ENCODE results near the gene ATP6V0E2.

ATP6V0E2 gene

DNA sequence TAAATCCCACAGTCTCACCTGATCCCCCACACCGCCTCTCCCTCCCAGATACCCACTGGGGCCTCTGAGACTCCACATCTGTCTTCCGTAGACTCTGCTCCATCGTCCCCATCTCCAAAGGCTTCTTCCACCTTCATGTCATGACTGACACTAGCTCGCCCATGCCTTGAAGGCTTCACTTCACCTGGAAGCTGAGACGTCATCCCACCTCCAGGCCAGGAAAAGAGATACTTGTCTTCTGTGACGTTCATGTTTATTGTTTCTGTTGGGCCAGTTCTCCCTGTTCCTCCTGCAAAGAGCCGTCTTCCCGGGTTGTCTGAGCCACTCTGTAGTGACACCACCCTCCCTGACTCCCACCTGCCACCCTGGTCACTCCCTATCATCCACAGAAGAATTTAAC is 39.2 kb upstream of the ATP6V0E2 start:
- Histone ChIP-seq H3K27ac (ENCODE audit: poor library complexity, severe bottlenecking) (no peak overlapping the region), H3K27me3 (ENCODE audit: insufficient read depth, poor library complexity, severe bottlenecking) (no peaks in the 10 kb centered on the region), H3K36me3 (ENCODE audit: low read depth) (no peaks in the 10 kb centered on the region), H3K4me1 (ENCODE audit: insufficient read depth, poor library complexity, severe bottlenecking) (peaks cover 5% of the 10 kb centered on the region), H3K9me3 (ENCODE audit: severe bottlenecking) (no peaks in the 10 kb centered on the region), H3K4me3 (ENCODE audit: severe bottlenecking) (no peak overlapping the region)
- TF ChIP-seq, protein P1, sequence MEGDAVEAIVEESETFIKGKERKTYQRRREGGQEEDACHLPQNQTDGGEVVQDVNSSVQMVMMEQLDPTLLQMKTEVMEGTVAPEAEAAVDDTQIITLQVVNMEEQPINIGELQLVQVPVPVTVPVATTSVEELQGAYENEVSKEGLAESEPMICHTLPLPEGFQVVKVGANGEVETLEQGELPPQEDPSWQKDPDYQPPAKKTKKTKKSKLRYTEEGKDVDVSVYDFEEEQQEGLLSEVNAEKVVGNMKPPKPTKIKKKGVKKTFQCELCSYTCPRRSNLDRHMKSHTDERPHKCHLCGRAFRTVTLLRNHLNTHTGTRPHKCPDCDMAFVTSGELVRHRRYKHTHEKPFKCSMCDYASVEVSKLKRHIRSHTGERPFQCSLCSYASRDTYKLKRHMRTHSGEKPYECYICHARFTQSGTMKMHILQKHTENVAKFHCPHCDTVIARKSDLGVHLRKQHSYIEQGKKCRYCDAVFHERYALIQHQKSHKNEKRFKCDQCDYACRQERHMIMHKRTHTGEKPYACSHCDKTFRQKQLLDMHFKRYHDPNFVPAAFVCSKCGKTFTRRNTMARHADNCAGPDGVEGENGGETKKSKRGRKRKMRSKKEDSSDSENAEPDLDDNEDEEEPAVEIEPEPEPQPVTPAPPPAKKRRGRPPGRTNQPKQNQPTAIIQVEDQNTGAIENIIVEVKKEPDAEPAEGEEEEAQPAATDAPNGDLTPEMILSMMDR (IDR thresholded peaks at IDR 0.05; ENCODE audit: poor library complexity, severe bottlenecking) = no peak
- DNase-seq (ENCODE audit: low spot score) (no peak), ATAC-seq (ENCODE audit: low read depth) (no peak)

DNA sequence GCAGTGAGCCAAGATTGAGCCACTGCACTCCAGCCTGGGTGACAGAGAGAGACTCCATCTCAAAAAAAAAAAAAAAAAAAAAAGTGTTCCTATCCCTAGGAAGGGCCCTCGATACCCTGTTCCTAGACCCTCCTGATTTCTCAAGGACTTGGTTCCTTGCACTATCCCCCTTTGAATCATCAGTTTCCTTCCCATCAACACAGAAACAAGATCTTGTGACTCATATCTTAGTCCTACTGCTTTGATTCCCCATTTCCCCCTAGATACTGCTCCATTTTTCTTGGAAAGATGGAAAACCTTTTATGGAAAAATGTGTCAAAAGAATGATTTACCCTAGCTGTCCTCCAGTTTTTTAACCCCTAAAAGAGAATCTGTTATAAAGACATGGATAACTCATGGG is 37.3 kb upstream of the ATP6V0E2 start:
- no peaks in the 10 kb centered on the region for H3K9me3 ChIP-seq (ENCODE audit: severe bottlenecking)
- H3K27me3 ChIP-seq (ENCODE audit: insufficient read depth, poor library complexity, severe bottlenecking) = no peaks in the 10 kb centered on the region
- ATAC-seq (ENCODE audit: low read depth) (no peak), DNase-seq (ENCODE audit: low spot score) (no peak)
- no peak overlapping the region for H3K27ac ChIP-seq (ENCODE audit: poor library complexity, severe bottlenecking)
- H3K4me3 ChIP-seq (ENCODE audit: severe bottlenecking) = no peak overlapping the region
- H3K36me3 ChIP-seq (ENCODE audit: low read depth) = no peaks in the 10 kb centered on the region
- peaks cover 5% of the 10 kb centered on the region for H3K4me1 ChIP-seq (ENCODE audit: insufficient read depth, poor library complexity, severe bottlenecking)
- TF ChIP-seq, protein P1 (IDR thresholded peaks at IDR 0.05; ENCODE audit: poor library complexity, severe bottlenecking) = no peak

DNA sequence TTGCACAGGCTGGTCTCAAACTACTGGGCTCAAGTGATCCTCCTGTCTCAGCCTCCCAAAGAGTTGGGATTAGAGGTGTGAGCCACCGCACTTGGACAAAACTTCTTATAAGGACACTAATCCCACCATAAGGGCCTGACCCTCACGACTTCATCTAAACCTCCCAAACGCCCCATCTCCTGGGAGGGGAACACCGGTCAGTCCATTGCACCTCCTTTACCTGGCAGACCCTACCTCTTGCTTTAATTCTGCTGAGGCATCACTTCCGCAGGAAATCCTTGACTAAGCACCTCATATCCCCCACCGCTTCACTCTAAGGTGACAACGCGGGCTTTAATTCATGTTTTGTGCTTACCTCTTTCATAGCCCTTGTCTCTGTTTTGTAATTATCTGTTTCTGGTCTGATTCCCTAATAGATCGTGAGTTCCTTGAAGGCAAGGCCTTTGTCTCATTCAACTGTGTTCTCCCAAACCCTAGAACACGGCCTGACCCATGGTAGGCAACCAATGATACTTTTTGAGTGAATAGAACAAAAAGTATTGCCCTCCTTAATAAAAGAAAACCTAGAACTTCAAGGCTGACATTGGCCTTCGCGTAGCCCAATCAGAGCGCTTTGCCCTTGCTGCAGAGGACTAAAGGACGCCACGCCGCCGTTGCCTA is 36.1 kb upstream of the ATP6V0E2 start:
- peaks cover 5% of the 10 kb centered on the region for H3K4me1 ChIP-seq (ENCODE audit: insufficient read depth, poor library complexity, severe bottlenecking)
- peak overlapping the region; percentile 83 for H3K4me3 ChIP-seq (ENCODE audit: severe bottlenecking)
- H3K27ac ChIP-seq (ENCODE audit: poor library complexity, severe bottlenecking) = no peak overlapping the region
- ATAC-seq (ENCODE audit: low read depth) = no peak
- no peaks in the 10 kb centered on the region for H3K9me3 ChIP-seq (ENCODE audit: severe bottlenecking)
- H3K36me3 ChIP-seq (ENCODE audit: low read depth) = no peaks in the 10 kb centered on the region
- TF ChIP-seq, protein P1 (IDR thresholded peaks at IDR 0.05; ENCODE audit: poor library complexity, severe bottlenecking) = no peak
- no peak for DNase-seq (ENCODE audit: low spot score)
- no peaks in the 10 kb centered on the region for H3K27me3 ChIP-seq (ENCODE audit: insufficient read depth, poor library complexity, severe bottlenecking)

DNA sequence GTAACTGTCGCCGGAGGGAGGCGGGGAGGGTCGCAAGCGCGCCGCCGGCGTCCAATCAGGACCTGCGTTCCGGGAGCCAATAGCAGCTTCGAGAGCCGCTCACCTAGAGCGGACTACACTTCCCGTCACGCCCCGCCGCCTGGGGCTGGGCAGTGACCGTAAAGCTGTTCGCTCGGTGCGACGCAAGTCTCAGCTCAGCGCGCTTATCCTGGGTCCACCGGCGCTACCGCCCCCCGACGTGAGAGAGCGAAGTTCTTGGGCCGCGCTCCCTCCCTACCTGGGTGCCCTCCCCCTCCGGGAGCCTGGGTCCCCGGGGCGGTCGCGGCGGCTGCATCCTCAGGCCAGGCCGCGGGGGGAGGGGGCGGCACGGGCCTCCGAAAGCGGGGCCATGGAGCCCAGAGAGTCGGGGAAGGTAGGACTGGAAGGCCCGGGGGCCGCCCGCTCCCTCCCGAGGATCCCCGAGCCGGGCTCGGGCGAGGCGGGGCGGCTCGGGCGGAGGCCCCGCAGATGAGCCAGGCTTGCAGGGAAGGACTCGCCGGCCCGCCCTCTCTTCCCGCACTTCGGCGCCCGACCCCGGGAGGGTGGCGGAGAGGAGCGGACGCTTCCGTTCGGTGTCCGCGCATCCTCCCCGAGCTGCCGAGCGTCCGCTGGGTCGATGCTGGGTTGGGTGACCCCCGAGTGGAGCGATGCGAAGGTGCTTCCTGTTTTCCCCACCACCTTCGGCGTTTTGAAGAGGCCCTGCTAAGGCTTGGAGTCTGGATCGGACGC is 35.4 kb upstream of the ATP6V0E2 start, which contains the start of gene ZNF862:
Gene ZNF862 (plus strand): TSS at position 152 of the 768 bp plus-strand sequence. CDS start 237 bp downstream, at position 389.
- TF ChIP-seq, protein P1 (IDR thresholded peaks at IDR 0.05; ENCODE audit: poor library complexity, severe bottlenecking) = no peak
- Histone ChIP-seq H3K27ac (ENCODE audit: poor library complexity, severe bottlenecking) (peak within 1 kb of the TSS; percentile 42), H3K36me3 (ENCODE audit: low read depth) (no peaks in the 10 kb centered on the region), H3K27me3 (ENCODE audit: insufficient read depth, poor library complexity, severe bottlenecking) (no peaks in the 10 kb centered on the region), H3K4me3 (ENCODE audit: severe bottlenecking) (peak within 1 kb of the TSS; percentile 83), H3K9me3 (ENCODE audit: severe bottlenecking) (no peaks in the 10 kb centered on the region), H3K4me1 (ENCODE audit: insufficient read depth, poor library complexity, severe bottlenecking) (peaks cover 5% of the 10 kb centered on the region)
- ATAC-seq (ENCODE audit: low read depth) (peak; percentile 98), DNase-seq (ENCODE audit: low spot score) (peak; percentile 95)

All from RWPE2 (cell line).